Measurements from ENCODE around the gene NTM.
"Not testable (repeated sequence)": the region's sequence is repeated elsewhere in the genome, so short reads cannot be mapped to it uniquely, and the experiment has no call there.

The NTM gene

DNA sequence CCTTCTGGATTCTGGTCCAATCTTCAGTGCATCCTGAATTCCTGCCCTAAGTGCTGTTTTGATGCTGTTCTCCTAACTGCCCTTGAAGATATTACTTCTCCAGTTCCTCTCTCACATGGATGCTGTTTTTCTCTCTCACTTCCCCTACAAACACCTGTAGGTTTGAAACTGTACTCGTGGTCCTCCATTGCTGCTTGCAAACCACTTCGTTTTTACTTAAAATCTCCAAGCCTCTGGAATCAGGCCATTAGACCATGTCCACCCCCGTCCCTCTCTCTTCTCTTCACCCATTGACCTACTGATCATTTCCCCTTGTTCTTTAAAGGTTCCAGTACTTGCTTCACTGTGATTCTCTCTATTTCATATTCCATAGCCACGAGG is 988.1 kb downstream of the NTM start:
- DNase-seq (ENCODE audit: low spot score): no peak

DNA sequence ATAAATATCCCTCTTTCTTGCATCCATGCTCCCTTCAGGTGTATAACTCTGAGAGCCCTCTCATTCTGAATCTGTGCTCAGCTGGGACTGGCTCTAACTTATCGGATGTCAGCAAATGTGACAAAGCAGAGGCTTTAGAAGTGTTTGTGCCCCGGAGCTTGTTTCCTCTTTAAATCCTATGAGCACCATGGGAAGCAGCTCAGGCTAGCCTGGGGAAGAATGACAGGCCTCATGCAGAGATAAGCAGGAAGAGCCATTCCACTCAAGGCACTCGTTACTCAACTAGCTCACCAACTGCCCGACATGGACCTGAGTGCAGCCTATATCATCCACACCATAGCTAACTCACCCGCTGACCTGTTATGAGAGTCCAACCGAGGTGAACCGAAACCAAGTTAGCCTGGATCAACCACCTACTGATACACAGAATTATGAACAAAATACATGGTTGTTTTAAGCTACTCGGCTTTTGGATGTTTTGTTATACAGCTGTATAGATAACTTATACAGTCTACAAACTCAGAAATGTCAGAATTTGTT is 990.7 kb downstream of the NTM start:
- DNase-seq (ENCODE audit: low spot score): no peak

- no peak for DNase-seq (ENCODE audit: low spot score)
Observed at GRCh38 chr11:132365650-132366049, 995.2 kb downstream of the NTM start.

DNA sequence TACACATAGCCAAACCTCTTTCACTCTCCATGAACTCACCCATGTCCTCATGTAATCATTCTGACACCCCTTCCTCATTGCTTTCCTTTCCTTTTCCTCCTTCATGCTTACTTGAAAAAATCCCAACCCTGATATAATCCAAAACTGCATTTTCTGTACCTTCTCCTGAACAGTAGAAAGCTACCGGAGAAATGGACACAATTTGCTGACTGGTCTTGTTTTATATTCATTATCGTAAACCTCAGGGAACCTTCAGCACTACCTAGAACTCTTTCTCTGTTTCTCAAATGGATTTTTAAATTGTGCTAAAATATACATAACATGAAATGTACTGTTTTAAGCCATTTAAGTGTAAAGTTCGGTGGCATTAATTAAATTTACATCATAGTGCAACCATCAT is 996.9 kb downstream of the NTM start:
- no peak for DNase-seq (ENCODE audit: low spot score)

DNA sequence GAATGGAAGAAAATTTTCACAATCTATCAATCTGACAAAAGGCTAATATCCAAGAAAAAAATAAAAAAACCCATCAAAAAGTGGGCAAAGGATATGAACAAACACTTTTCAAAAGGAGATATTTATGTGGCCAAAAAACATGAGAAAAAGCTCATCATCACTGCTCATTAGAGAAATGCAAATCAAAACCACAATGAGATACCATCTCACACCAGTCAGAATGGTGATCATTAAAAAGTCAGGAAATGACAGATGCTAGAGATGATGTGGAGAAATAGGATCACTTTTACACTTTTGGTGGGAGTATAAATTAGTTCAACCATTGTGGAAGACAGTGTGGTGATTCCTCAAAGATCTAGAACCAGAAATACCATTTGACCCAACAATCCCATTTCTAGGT is 999.7 kb downstream of the NTM start:
- DNase-seq (ENCODE audit: low spot score): not testable (repeated sequence)

- no peak for DNase-seq (ENCODE audit: low spot score)
Observed at GRCh38 chr11:132373405-132374143, 1003.2 kb downstream of the NTM start.

DNA sequence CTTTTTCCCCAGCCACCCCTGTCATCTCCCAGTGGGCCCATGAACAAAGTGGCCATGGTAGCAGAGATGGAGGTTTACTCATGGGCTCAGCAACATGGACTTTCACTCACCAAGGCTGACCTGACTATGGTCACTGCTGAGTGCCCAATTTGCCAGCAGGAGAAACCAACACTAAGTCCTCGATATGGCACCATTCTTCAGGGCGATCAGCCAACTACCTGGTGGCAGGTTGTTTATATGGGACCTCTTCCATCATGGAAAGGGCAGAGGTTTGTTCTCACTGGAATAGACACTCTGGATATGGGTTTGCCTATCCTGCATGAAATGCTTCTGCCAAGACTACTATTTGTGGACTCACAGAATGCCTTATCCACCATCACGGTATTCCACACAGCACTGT is 1009.1 kb downstream of the NTM start:
- no peak for DNase-seq (ENCODE audit: low spot score)

Data from activated CD4-positive, alpha-beta T cell treated with anti-CD3 and anti-CD28 coated beads, Interleukin-2, Interleukin-4, amounts not matched to agents 100 ng/mL and 50 ng/mL, durations not matched to agents 16 hours and 8 hours (primary cell).